Hepatocyte (in vitro differentiated cells): ENCODE measurements around the gene CLSTN1. TPM values are rescaled to one million over a fixed set of nuclear protein-coding genes. Genes with fewer than 3 reads are reported as not detected.

Source experiments
- DNase-seq: peaks from one replicate; pipeline ENCODE4 v3.0.0-alpha.2; 2016; ENCODE audit warnings: low spot score
- H2AFZ ChIP-seq: fragments of 200-600 bp; sonication (generic); 2 replicates; pipeline ENCODE4 v1.6.0; 2016; ENCODE audit warnings: antibody characterized with exemption, mild to moderate bottlenecking
- H3K27ac ChIP-seq: fragments of 200-600 bp; sonication (generic); 2 replicates; pipeline ENCODE4 v1.5.1; 2016; ENCODE audit warnings: mild to moderate bottlenecking
- H3K27me3 ChIP-seq: fragments of 200-600 bp; sonication (generic); 2 replicates; pipeline ENCODE4 v1.6.1; 2016
- H3K36me3 ChIP-seq: fragments of 200-600 bp; sonication (generic); replicated peaks from 2 replicates; pipeline ENCODE4 v1.5.1; 2016; ENCODE audit warnings: low read depth; ENCODE audit not compliant: insufficient read depth
- H3K4me1 ChIP-seq: fragments of 200-600 bp; sonication (generic); 2 replicates; pipeline ENCODE4 v1.5.1; 2016; ENCODE audit warnings: mild to moderate bottlenecking, moderate library complexity; ENCODE audit not compliant: insufficient read depth
- H3K4me2 ChIP-seq: fragments of 200-600 bp; sonication (generic); 2 replicates; pipeline ENCODE4 v1.6.0; 2016
- H3K4me3 ChIP-seq: fragments of 200-600 bp; sonication (generic); 2 replicates; pipeline ENCODE4 v1.5.1; 2016; ENCODE audit warnings: mild to moderate bottlenecking
- H3K79me2 ChIP-seq: fragments of 200-600 bp; sonication (generic); 2 replicates; pipeline ENCODE4 v1.6.0; 2017; ENCODE audit warnings: mild to moderate bottlenecking
- H3K9me2 ChIP-seq: fragments of 200-600 bp; sonication (generic); replicated peaks from 2 replicates; pipeline ENCODE4 v1.6.0; 2017; ENCODE audit warnings: mild to moderate bottlenecking; ENCODE audit not compliant: insufficient read depth
- H3K9me3 ChIP-seq: fragments of 200-600 bp; sonication (generic); 2 replicates; pipeline ENCODE4 v1.5.1; 2016; ENCODE audit warnings: low read depth, mild to moderate bottlenecking
- H4K20me1 ChIP-seq: fragments of 200-600 bp; sonication (generic); 2 replicates; pipeline ENCODE4 v1.6.0; 2016; ENCODE audit warnings: mild to moderate bottlenecking; ENCODE audit not compliant: insufficient read depth, poor library complexity, severe bottlenecking
- EZH2 ChIP-seq: fragments of 200-600 bp; sonication (generic); IDR thresholded peaks from 2 replicates; pipeline ENCODE4 v1.6.1; 2016; ENCODE audit warnings: antibody characterized with exemption, mild to moderate bottlenecking, borderline replicate concordance
- EZH2phosphoT487 ChIP-seq: fragments of 200-600 bp; sonication (generic); IDR thresholded peaks from one replicate; pipeline ENCODE4 v1.6.1; 2018; ENCODE audit warnings: antibody characterized with exemption, mild to moderate bottlenecking, low read depth, moderate library complexity; ENCODE audit not compliant: unreplicated experiment, severe bottlenecking
- WGBS: methylation state at CpG from one replicate; pipeline ENCODE4 v1.1.6; 2016; ENCODE audit warnings: low lambda C conversion rate; ENCODE audit errors: missing lambda C conversion rate; 5-methylcytosine and 5-hydroxymethylcytosine counted together
- polyA plus RNA-seq: library from polyadenylated mRNA; unstranded; fragments of >200 nt; fragmentation: Nextera tagmentation; extraction: Ambion mirVana; gene quantifications from 2 replicates; pipeline ENCODE4 v1.2.1, GENCODE V29; 2016
- total RNA-seq: library from RNA; depleted of rRNA; stranded (reverse); fragments of >200 nt; gene quantifications from 2 replicates; pipeline ENCODE4 v1.2.3, GENCODE V29; 2014
- TF ChIP-seq, protein P1 (sequence below): fragments of 200-600 bp; sonication (generic); IDR thresholded peaks from 2 replicates; pipeline ENCODE4 v1.5.1; 2016; ENCODE audit warnings: antibody characterized with exemption, mild to moderate bottlenecking; ENCODE audit not compliant: poor library complexity

The CLSTN1 gene
- total and polyA plus RNA-seq, 2 experiments from 2014 or later: 47.7 to 74.2 TPM

DNA sequence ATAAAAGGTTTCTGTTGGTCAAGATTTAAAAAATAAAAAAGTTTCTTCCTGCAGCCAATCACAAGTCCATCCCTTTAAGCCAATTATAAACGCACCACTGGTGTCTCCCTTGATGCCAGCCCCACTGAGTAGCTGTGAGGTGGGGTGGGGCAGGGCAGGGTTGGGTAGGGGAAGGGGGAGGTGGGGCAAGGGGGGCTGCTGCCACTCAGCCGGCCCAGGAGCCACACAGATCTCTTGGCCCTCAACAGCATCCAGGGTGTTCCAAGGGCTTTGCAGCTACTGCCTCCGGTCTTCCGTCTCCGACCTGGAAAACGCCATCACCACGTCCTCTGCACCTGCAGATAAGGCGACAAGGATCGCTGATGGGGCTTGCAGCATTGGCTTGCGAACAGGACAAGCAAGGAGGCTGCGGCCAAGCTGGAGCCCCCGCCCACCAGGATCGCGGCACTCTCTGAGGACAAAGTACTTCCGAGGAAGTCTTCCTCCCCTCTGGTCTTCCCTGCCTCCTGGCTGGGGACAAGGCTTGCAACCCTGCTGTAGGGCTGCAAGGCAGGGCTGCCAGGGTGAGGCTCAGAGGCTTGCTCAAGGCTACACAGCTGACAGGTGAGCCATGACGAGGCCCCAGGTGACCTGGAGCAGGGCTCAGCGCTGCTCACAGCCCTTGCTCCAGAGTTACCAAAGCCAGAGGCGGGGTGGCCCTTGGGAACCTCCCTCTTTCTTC is 26.8 kb upstream of the CLSTN1 start:
- 91% methylated on average over 17 of the region's 18 CpGs for WGBS
- TF ChIP-seq, protein P1, sequence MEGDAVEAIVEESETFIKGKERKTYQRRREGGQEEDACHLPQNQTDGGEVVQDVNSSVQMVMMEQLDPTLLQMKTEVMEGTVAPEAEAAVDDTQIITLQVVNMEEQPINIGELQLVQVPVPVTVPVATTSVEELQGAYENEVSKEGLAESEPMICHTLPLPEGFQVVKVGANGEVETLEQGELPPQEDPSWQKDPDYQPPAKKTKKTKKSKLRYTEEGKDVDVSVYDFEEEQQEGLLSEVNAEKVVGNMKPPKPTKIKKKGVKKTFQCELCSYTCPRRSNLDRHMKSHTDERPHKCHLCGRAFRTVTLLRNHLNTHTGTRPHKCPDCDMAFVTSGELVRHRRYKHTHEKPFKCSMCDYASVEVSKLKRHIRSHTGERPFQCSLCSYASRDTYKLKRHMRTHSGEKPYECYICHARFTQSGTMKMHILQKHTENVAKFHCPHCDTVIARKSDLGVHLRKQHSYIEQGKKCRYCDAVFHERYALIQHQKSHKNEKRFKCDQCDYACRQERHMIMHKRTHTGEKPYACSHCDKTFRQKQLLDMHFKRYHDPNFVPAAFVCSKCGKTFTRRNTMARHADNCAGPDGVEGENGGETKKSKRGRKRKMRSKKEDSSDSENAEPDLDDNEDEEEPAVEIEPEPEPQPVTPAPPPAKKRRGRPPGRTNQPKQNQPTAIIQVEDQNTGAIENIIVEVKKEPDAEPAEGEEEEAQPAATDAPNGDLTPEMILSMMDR: no peak
- TF ChIP-seq EZH2: no peak
- no peak for TF ChIP-seq EZH2phosphoT487
- no peak overlapping the region for H2AFZ ChIP-seq
- no peaks in the 10 kb centered on the region for H3K9me3 ChIP-seq
- no peaks in the 10 kb centered on the region for H4K20me1 ChIP-seq
- no peaks in the 10 kb centered on the region for H3K79me2 ChIP-seq
- no peak for DNase-seq
- H3K4me1 ChIP-seq: no peaks in the 10 kb centered on the region
- H3K27ac ChIP-seq: no peak overlapping the region
- H3K27me3 ChIP-seq: no peaks in the 10 kb centered on the region
- H3K36me3 ChIP-seq: no peaks in the 10 kb centered on the region
- H3K4me3 ChIP-seq: no peak overlapping the region
- no peaks in the 10 kb centered on the region for H3K9me2 ChIP-seq
- H3K4me2 ChIP-seq: no peak overlapping the region

DNA sequence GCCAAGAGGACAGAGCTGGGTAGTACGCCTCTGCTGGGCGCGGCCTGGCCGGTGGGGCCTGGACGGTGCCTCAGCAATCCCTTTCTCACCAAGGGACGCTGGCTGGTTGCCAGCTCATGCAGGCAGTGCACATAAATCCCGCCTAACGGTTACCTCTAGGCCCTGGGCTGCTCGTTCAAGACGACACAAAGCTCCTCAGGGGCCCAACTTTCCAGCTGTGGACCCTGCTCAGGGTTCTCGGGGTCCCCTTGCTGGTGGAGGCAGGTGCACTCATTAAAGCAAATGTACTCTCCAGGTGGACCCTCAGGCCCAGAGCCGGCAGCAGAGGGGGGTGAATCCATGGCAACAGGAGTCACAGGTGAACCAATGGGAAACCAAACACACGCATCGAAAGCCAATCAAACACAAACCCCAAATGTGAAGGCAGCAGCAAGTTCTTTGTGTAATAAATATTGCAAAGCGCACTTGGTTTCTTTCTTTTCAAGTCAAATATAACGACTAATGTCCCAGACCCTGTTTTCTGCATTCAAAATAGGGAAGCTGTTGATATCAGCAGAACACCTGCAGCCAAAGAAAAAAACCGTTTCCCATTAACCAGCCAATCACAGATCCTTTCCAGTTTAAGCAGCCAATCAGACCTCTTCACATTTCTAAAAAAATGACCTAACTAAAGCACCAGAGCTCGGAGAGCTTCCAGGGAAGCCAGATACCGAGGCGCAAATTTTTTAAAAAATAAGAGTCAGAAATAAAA is 26.1 kb upstream of the CLSTN1 start:
- no peak overlapping the region for H3K27ac ChIP-seq
- no peak overlapping the region for H3K4me3 ChIP-seq
- no peaks in the 10 kb centered on the region for H3K27me3 ChIP-seq
- no peaks in the 10 kb centered on the region for H3K9me2 ChIP-seq
- H3K4me1 ChIP-seq: no peaks in the 10 kb centered on the region
- no peaks in the 10 kb centered on the region for H3K9me3 ChIP-seq
- H2AFZ ChIP-seq: no peak overlapping the region
- no peak overlapping the region for H3K4me2 ChIP-seq
- TF ChIP-seq EZH2 (no peak), EZH2phosphoT487 (no peak)
- TF ChIP-seq, protein P1: no peak
- 87% methylated on average over 20 of the region's 20 CpGs for WGBS
- no peaks in the 10 kb centered on the region for H3K36me3 ChIP-seq
- no peak for DNase-seq
- H4K20me1 ChIP-seq: no peaks in the 10 kb centered on the region
- H3K79me2 ChIP-seq: no peaks in the 10 kb centered on the region

DNA sequence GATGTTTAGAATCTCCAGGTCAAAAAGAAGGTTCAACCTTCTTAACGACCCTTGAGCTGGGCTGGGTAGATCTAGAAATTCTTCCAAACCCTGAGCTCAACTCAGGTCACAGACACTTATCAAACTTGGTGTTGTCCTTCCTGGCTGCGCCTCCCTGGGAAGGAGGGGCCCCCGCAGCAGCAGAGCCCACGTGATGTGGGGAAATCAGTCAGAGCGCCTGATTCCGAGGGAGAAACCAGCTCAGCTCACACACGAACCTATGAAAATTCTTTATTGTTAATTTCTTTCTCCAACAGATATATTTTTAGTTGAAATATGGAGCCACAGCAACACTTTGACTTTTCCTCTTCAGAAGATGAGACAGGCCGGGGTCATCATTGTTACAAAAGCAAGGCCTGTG is 24.3 kb upstream of the CLSTN1 start:
- H3K4me3 ChIP-seq: no peak overlapping the region
- H3K9me2 ChIP-seq: no peaks in the 10 kb centered on the region
- peaks cover 6% of the 10 kb centered on the region for H3K4me1 ChIP-seq
- no peaks in the 10 kb centered on the region for H3K79me2 ChIP-seq
- no peaks in the 10 kb centered on the region for H3K9me3 ChIP-seq
- WGBS: 51% methylated on average over 8 of the region's 8 CpGs
- H3K4me2 ChIP-seq: no peak overlapping the region
- peak; percentile 67 for DNase-seq
- no peaks in the 10 kb centered on the region for H3K36me3 ChIP-seq
- H3K27me3 ChIP-seq: no peaks in the 10 kb centered on the region
- H3K27ac ChIP-seq: peak overlapping the region; percentile 30
- no peak overlapping the region for H2AFZ ChIP-seq
- TF ChIP-seq, protein P1: no peak
- TF ChIP-seq EZH2: no peak
- TF ChIP-seq EZH2phosphoT487: no peak
- H4K20me1 ChIP-seq: no peaks in the 10 kb centered on the region
